HepG2 (cell line): Measurements from ENCODE around the gene ACSL5. TPM values are rescaled to one million over a fixed set of nuclear protein-coding genes. Genes with fewer than 3 reads are reported as not detected.
A peak's percentile ranks its signal among the peaks of the same experiment; 100 is the strongest.

Source experiments
- E2F2 ChIP-seq: sonication (generic); formaldehyde crosslinking; IDR thresholded peaks from 2 replicates; pipeline ENCODE4 v1.4.0; 2020; ENCODE audit warnings: missing genetic modification reagents, borderline replicate concordance
- EEA1 ChIP-seq: sonication (generic); formaldehyde crosslinking; IDR thresholded peaks from 2 replicates; pipeline ENCODE4 v1.5.1; 2020; ENCODE audit warnings: mild to moderate bottlenecking, missing genetic modification reagents, borderline replicate concordance
- FOXM1 ChIP-seq: sonication (generic); formaldehyde crosslinking; IDR thresholded peaks from 2 replicates; pipeline ENCODE4 v1.5.0; 2020; ENCODE audit warnings: missing genetic modification reagents
- KDM4B ChIP-seq: sonication (generic); formaldehyde crosslinking; IDR thresholded peaks from 2 replicates; pipeline ENCODE4 v1.4.0; 2020; ENCODE audit warnings: missing genetic modification reagents
- MAZ ChIP-seq, 2 experiments: sonication (generic) in 1 of 2; formaldehyde crosslinking in 1 of 2; IDR thresholded peaks; 2 replicates each; pipeline versions ENCODE4 v1.5.0 to v1.6.1; 2012 to 2020; ENCODE audit warnings: low read depth in 2 of 2, mild to moderate bottlenecking in 2 of 2, borderline replicate concordance in 1 of 2, improper control_type of control experiment in 1 of 2, low read length in 1 of 2, missing genetic modification reagents in 1 of 2, moderate library complexity in 1 of 2
- MTF1 ChIP-seq: sonication (generic); formaldehyde crosslinking; IDR thresholded peaks from 2 replicates; pipeline ENCODE4 v1.5.0; 2020; ENCODE audit warnings: missing genetic modification reagents
- MYPOP ChIP-seq: sonication (generic); formaldehyde crosslinking; IDR thresholded peaks from 2 replicates; pipeline ENCODE4 v1.8.1; 2023; ENCODE audit warnings: mild to moderate bottlenecking, moderate library complexity, missing genetic modification reagents
- SMAD3 ChIP-seq: sonication (generic); formaldehyde crosslinking; IDR thresholded peaks from 2 replicates; pipeline ENCODE4 v1.4.0; 2020; ENCODE audit warnings: missing genetic modification reagents
- TBX3 ChIP-seq: fragments of 450-650 bp; IDR thresholded peaks from 2 replicates; pipeline ENCODE4 v1.6.1; 2017; ENCODE audit warnings: antibody characterized with exemption, mild to moderate bottlenecking, inconsistent platforms, borderline replicate concordance
- TEAD3 ChIP-seq: optimal IDR thresholded peaks from 2 replicates; pipeline ENCODE3; 2016; ENCODE audit warnings: borderline replicate concordance
- ZBTB4 ChIP-seq: sonication (generic); formaldehyde crosslinking; IDR thresholded peaks from 2 replicates; pipeline ENCODE4 v1.4.0; 2020; ENCODE audit warnings: missing genetic modification reagents, mild to moderate bottlenecking, borderline replicate concordance
- ZNF160 ChIP-seq: sonication (generic); formaldehyde crosslinking; IDR thresholded peaks from 2 replicates; pipeline ENCODE4 v1.8.0; 2022; ENCODE audit warnings: mild to moderate bottlenecking, inconsistent platforms, missing genetic modification reagents
- ZNF18 ChIP-seq: sonication (generic); formaldehyde crosslinking; IDR thresholded peaks from 2 replicates; pipeline ENCODE4 v1.8.0; 2022; ENCODE audit warnings: mild to moderate bottlenecking, missing genetic modification reagents; ENCODE audit not compliant: insufficient replicate concordance
- ZNF232 ChIP-seq: sonication (generic); formaldehyde crosslinking; IDR thresholded peaks from 2 replicates; pipeline ENCODE4 v1.4.0; 2020; ENCODE audit warnings: missing genetic modification reagents, borderline replicate concordance
- ZNF430 ChIP-seq: sonication (generic); formaldehyde crosslinking; IDR thresholded peaks from 2 replicates; pipeline ENCODE4 v1.9.0; 2021; ENCODE audit warnings: mild to moderate bottlenecking, missing genetic modification reagents
- ZNF513 ChIP-seq: sonication (generic); formaldehyde crosslinking; conservative IDR thresholded peaks from 2 replicates; pipeline ENCODE4 v1.5.0; 2020; ENCODE audit warnings: missing genetic modification reagents
- ZNF552 ChIP-seq: sonication (generic); formaldehyde crosslinking; IDR thresholded peaks from 2 replicates; pipeline ENCODE4 v1.9.0; 2022; ENCODE audit warnings: missing genetic modification reagents, mild to moderate bottlenecking, borderline replicate concordance
- ZNF615 ChIP-seq: sonication (generic); formaldehyde crosslinking; IDR thresholded peaks from 2 replicates; pipeline ENCODE4 v1.5.0; 2020; ENCODE audit warnings: mild to moderate bottlenecking, missing genetic modification reagents, borderline replicate concordance
- ZNF616 ChIP-seq: sonication (generic); formaldehyde crosslinking; IDR thresholded peaks from 2 replicates; pipeline ENCODE4 v1.5.0; 2020; ENCODE audit warnings: low read depth, mild to moderate bottlenecking, missing genetic modification reagents
- ZNF644 ChIP-seq: IDR thresholded peaks from 2 replicates; pipeline ENCODE4 v1.6.1; 2016; ENCODE audit warnings: low read depth
- ZNF747 ChIP-seq: sonication (generic); formaldehyde crosslinking; IDR thresholded peaks from 2 replicates; pipeline ENCODE4 v1.8.1; 2023; ENCODE audit warnings: missing genetic modification reagents, mild to moderate bottlenecking, borderline replicate concordance
- polyA plus RNA-seq, 8 experiments: library from polyadenylated mRNA; depleted of rRNA in 3 of 8; stranded (reverse) in 7 of 8; unstranded in 1 of 8; fragments of >200 nt; fragmentation: Illumina TruSeq in 4 of 8; extraction: Trizol in 4 of 8; gene quantifications; 2 replicates each; pipeline versions ENCODE4 v1.2.1 to v1.2.3, GENCODE V29; 2011 to 2016; ENCODE audit warnings: low read depth in 4 of 8, missing spikeins in 1 of 8, mixed read lengths in 1 of 8; ENCODE audit not compliant: insufficient read depth in 1 of 8
- total RNA-seq, 5 experiments: library from RNA; depleted of rRNA; stranded (reverse); fragments of >200 nt; fragmentation: Illumina TruSeq; extraction: Trizol; gene quantifications; 2 replicates each; pipeline ENCODE4 v1.2.3, GENCODE V29; 2016; ENCODE audit warnings: low read depth in 1 of 5

The ACSL5 gene
- total and polyA plus RNA-seq, 2 of the 13 experiments (the other 11 are each of a cell fraction or from before 2014, with no cell fraction given) = 56.4 to 82.5 TPM

- TF ChIP-seq ZNF18 (CRISPR knock-in tag) (no peak), ZBTB4 (CRISPR knock-in tag) (0 out of 2 replicates have a peak, but pooled peaks have one; percentile 35), MYPOP (CRISPR knock-in tag) (no peak), ZNF160 (CRISPR knock-in tag) (no peak), TBX3 (no peak), ZNF747 (no peak), SMAD3 (CRISPR knock-in tag) (no peak), TEAD3 (CRISPR knock-in tag) (no peak), E2F2 (no peak), EEA1 (CRISPR knock-in tag) (no peak), FOXM1 (CRISPR knock-in tag) (no peak), ZNF615 (0 out of 2 replicates have a peak, but pooled peaks have one; percentile 28), ZNF232 (CRISPR knock-in tag) (no peak), KDM4B (no peak), ZNF644 (CRISPR knock-in tag) (no peak), ZNF552 (no peak), ZNF513 (CRISPR knock-in tag) (no peak), MAZ (IDR thresholded peaks at IDR 0.05; ENCODE audit: borderline replicate concordance, low read depth, low read length) (no peak), MAZ (CRISPR knock-in tag; IDR thresholded peaks at IDR 0.05; ENCODE audit: low read depth) (no peak), ZNF616 (CRISPR knock-in tag) (no peak), MTF1 (CRISPR knock-in tag) (no peak), ZNF430 (CRISPR knock-in tag) (0 out of 2 replicates have a peak, but pooled peaks have one; percentile 34)
Observed at GRCh38 chr10:112376396-112376790, 2.5 kb downstream of the ACSL5 start (continued).
